ENCODE results near the gene TMEM176A.
"Not testable (repeated sequence)": the region's sequence is repeated elsewhere in the genome, so short reads cannot be mapped to it uniquely, and the experiment has no call there.

The TMEM176A gene

GRCh38 chr7:150788474-150789269, 11.9 kb upstream of the TMEM176A start:
- DNase-seq, result no peak

DNA sequence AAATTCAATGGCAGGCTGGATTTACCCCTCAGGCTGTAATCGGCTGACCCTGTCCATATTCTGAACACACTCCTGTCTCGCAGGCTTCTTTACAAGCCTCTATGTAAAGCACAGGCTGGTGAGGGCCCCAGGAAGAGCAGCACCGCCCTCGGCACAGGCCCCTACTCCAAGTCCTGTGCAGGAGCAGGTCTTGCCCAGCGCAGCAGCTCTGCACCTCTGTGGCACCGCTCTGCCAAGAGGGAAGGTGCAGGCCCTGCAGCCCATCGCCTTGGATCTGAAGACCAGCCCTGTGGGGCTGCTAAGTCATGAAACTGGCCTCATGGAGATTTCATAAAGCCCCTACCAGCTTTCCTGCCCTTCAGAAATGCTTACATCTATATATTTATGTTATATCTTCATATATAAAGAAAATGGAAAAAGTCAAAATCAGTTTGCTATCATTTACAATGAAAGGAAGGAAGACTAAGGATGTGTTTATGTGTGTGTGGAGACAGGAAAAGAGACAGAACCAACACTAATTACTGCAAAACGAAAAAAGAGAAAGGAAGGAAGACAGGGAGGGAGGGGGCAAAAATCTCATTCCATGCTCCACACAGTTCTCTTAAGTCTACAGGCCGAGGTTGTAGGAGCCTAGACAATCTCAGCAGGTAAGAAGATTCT, 10.0 kb upstream of the TMEM176A start:
- DNase-seq, result no peak

DNA sequence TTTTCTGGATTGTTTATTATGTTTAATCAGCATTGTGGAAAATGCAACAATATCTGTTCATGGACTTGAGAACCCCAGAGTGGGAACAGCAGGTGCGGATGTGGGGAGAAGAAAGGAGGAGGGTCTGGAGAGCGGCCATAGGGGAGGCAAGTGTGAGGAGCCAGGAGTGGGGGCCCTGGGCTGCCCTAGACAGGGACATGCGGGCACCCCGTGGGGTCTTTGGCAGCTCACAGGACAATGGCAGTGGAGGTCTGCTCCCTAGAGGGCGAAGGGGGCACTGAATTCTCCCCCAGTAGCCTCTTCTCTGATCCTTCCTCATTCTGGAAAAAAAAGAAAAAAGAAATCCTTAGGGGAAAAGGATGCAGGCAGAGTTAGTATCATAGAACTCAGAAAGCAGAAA, 9.3 kb upstream of the TMEM176A start:
- no peak for DNase-seq

DNA sequence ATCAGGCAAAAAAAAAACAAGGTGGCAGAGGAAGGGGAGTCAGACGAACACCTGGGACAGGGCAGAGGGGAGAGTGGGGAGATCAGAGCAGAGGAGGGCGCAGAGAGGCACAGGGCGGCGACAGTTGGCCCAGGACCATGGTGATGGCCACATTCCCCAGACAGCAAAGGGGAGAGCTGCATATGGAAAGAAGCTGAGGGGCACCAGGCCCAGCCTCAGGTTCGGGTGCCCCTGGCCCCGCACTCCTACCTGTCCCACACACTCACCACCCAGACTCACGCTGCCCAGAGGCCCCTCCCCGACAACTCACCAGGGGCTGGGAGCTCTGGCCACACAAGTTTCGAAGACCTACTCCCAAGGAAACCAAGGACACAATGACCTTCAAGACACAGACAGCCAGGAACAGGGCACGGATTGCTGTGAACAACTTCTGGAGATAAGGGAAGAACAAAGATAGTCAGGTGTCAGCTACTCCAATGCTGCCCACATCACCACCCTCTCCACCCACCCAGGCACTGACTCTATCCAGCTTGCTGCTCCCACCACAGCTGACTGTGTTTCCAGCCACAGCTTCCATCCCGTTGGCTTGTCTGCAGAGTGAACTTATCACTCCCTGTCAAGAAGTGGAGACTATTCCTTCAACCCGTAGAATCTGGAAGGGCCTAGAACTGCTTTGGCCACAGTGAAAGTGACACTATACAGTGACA, 8.7 kb upstream of the TMEM176A start:
- no peak for DNase-seq

GRCh38 chr7:150793569-150794238, 6.9 kb upstream of the TMEM176A start:
- no peak for DNase-seq

GRCh38 chr7:150797661-150798060, 2.9 kb upstream of the TMEM176A start:
- DNase-seq, result no peak

DNA sequence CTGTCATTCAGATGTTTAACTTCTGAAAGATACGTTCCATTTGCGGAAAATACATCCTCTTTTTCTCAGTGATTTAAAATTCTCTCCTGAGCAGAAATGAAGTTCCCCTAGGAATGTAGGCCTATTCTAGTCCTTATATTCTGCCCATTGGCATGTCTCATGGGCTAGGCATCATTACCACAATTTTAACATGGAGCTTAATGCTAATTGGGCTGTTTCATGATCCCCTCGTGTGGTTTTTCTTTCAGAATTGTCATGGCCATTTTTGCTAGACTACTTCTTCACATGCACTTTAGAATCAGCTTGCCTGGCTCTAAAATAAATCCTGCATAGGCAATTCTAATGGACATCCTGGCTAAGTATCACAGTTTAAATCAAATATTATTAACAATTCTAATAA, 1.4 kb upstream of the TMEM176A start:
- no peak for DNase-seq

GRCh38 chr7:150799741-150800580, 608 bp upstream of the TMEM176A start, which contains the start of gene TMEM176B:
TMEM176B (minus strand) TSS chr7:150800364; CDS start chr7:150796569, 3,795 bp downstream.
- no peak for DNase-seq

GRCh38 chr7:150801242-150801945, 825 bp downstream of the TMEM176A start:
- no peak for DNase-seq

GRCh38 chr7:150801946-150802771, 1.6 kb downstream of the TMEM176A start:
- no peak for DNase-seq

GRCh38 chr7:150803161-150803860, 2.7 kb downstream of the TMEM176A start:
- no peak for DNase-seq

DNA sequence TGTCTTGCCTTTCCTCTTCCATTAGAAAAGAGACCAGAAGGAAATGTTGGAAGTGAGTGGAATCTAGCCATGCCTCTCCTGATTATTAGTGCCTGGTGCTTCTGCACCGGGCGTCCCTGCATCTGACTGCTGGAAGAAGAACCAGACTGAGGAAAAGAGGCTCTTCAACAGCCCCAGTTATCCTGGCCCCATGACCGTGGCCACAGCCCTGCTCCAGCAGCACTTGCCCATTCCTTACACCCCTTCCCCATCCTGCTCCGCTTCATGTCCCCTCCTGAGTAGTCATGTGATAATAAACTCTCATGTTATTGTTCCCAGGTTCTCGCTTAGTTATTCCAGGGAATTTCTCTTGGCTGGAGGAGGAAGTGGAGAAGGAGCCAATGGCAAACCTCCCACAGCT, 4.2 kb downstream of the TMEM176A start:
- no peak for DNase-seq

GRCh38 chr7:150805864-150806263, 5.3 kb downstream of the TMEM176A start:
- no peak for DNase-seq

GRCh38 chr7:150806454-150806853, 5.9 kb downstream of the TMEM176A start:
- no peak for DNase-seq

GRCh38 chr7:150806863-150807262, 6.3 kb downstream of the TMEM176A start:
- no peak for DNase-seq

- DNase-seq, result not testable (repeated sequence)
These were observed 7.3 kb downstream of the TMEM176A start for GRCh38 chr7:150807616-150808438.

GRCh38 chr7:150814328-150815001, 13.9 kb downstream of the TMEM176A start:
- no peak for DNase-seq

- DNase-seq, result no peak
These were observed 18.4 kb downstream of the TMEM176A start for GRCh38 chr7:150818971-150819370.
